CD4-positive, alpha-beta T cell (primary cell): ENCODE results near the gene SLC24A4. TPM values are rescaled to one million over a fixed set of nuclear protein-coding genes. Genes with fewer than 3 reads are reported as not detected.

Source experiments
- ATAC-seq: fragments of 200-7000 bp; cut with Tn5 transposase; one replicate; pipeline ENCODE4 v1.10.0; 2022; ENCODE audit warnings: mild to moderate bottlenecking; ENCODE audit not compliant: poor library complexity
- CTCF ChIA-PET: fragments of 350-600 bp; sonication (Branson Sonifier 250); formaldehyde crosslinking; loops from one replicate; lab custom pipeline; 2021; ENCODE audit warnings: antibody characterized with exemption, inconsistent platforms; lab: Charles Lee
- POLR2A ChIA-PET: fragments of 350-600 bp; sonication (Branson Sonifier 250); formaldehyde crosslinking; loops from one replicate; lab custom pipeline; 2021; ENCODE audit warnings: antibody characterized with exemption, inconsistent platforms; lab: Charles Lee
- DNase-seq, 14 experiments: peaks; one replicate each; pipeline ENCODE4 v3.0.0-alpha.2; 2013 to 2020; ENCODE audit warnings: mixed read lengths in 2 of 14
- H3K27ac ChIP-seq, 2 donors: one replicate each; pipeline versions ENCODE4 v1.5.1 to v1.7.0; 2013; ENCODE audit warnings: low read length in 2 of 2, low read depth in 1 of 2, mild to moderate bottlenecking in 1 of 2
- H3K27me3 ChIP-seq, 2 experiments: 1 replicate in 1 of 2; 2 replicates in 1 of 2; pipeline versions ENCODE4 v1.6.1 to v1.7.0; 2013; ENCODE audit warnings: low read length in 2 of 2, control low read depth in 1 of 2, mild to moderate bottlenecking in 1 of 2, moderate library complexity in 1 of 2; ENCODE audit not compliant: insufficient read depth in 2 of 2, control insufficient read depth in 1 of 2
- H3K36me3 ChIP-seq: one replicate; pipeline ENCODE4 v1.6.1; 2013; ENCODE audit warnings: low read length, control low read depth; ENCODE audit not compliant: insufficient read depth
- H3K4me1 ChIP-seq: one replicate; pipeline ENCODE4 v1.6.1; 2013; ENCODE audit warnings: low read length, control low read depth; ENCODE audit not compliant: insufficient read depth
- H3K4me3 ChIP-seq: one replicate; pipeline ENCODE4 v1.5.1; 2013; ENCODE audit warnings: mild to moderate bottlenecking, low read length, moderate library complexity
- H3K9me3 ChIP-seq, 2 experiments: 1 replicate in 1 of 2; 2 replicates in 1 of 2; pipeline versions ENCODE4 v1.6.1 to v1.7.0; 2013; ENCODE audit warnings: low read length in 2 of 2, mild to moderate bottlenecking in 2 of 2, control low read depth in 1 of 2, moderate library complexity in 1 of 2; ENCODE audit not compliant: control insufficient read depth in 1 of 2, insufficient read depth in 1 of 2
- H3K27ac Mint-ChIP-seq: one replicate; pipeline ENCODE4 v1.8.0; 2020; ENCODE audit warnings: mixed read lengths
- H3K27me3 Mint-ChIP-seq: one replicate; pipeline ENCODE4 v1.8.0; 2021; ENCODE audit warnings: mixed read lengths
- H3K36me3 Mint-ChIP-seq: one replicate; pipeline ENCODE4 v1.8.0; 2021; ENCODE audit warnings: low read depth, mixed read lengths
- H3K4me1 Mint-ChIP-seq: one replicate; pipeline ENCODE4 v1.8.0; 2021; ENCODE audit warnings: low read depth, mixed read lengths
- H3K4me3 Mint-ChIP-seq: one replicate; pipeline ENCODE4 v1.8.0; 2020; ENCODE audit warnings: mild to moderate bottlenecking, mixed read lengths
- H3K9me3 Mint-ChIP-seq: one replicate; pipeline ENCODE4 v1.8.0; 2020; ENCODE audit warnings: mixed read lengths
- intact Hi-C, 2 experiments: fragments of 100-400 bp; cut with DNase I in 1 of 2; cut with micrococcal nuclease in 1 of 2; formaldehyde crosslinking; loops; one replicate each; pipeline versions ENCODE4 v1.15.1 to v1.9.0; 2023 to 2025; cut with DNase I, micrococcal nuclease
- total RNA-seq, 174 experiments: library from RNA in 2 of 174; stranded (reverse) in 2 of 174; gene quantifications; one replicate each; pipeline ENCODE4 v1.2.3 and lab custom pipeline; 2021 to 2026
- TF ChIP-seq, protein P1 (sequence below): fragments of 200-600 bp; IDR thresholded peaks from one replicate; pipeline ENCODE4 v1.8.0; 2022; ENCODE audit warnings: antibody characterized with exemption, mild to moderate bottlenecking

SLC24A4 gene
- total RNA-seq, 2 experiments from 2014 or later, result 0.11 to 0.19 TPM

DNA sequence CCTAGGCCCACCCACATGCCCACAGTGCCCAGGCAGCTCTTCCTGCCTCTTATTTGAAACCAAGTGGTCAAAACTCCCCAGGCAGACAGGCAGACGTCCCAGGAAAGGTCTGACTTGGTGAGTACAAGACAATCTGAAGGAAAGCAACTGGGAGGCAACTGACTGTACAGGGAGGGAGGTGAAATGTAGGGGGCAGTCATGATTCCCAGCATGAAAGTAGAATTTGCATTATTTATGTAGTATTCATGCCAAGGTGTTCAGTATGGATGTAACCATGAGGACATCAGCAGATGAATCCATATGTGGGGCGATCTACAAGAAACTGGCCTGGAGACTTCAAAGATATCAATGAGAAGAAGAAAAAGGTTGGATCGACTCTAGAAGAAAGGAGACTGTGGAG lies 46.1 kb downstream of the SLC24A4 start:
- Mint-ChIP-seq H3K9me3 (no peaks in the 10 kb centered on the region), H3K36me3 (no peaks in the 10 kb centered on the region), H3K27me3 (peaks cover 7% of the 10 kb centered on the region), H3K27ac (no peak overlapping the region), H3K4me1 (no peaks in the 10 kb centered on the region), H3K4me3 (no peak overlapping the region)
- Histone ChIP-seq H3K9me3 (peaks cover 0 to 6% of the 10 kb centered on the region in 2 experiments), H3K27me3 (peaks cover 0 to 7% of the 10 kb centered on the region in 2 experiments), H3K36me3 (no peaks in the 10 kb centered on the region), H3K4me1 (no peaks in the 10 kb centered on the region), H3K27ac (no peak overlapping the region), H3K4me3 (no peak overlapping the region)
- intact Hi-C loops, result no loop called here
- ChIA-PET CTCF (no interaction called here), POLR2A (no interaction called here)
- no peak for DNase-seq
- TF ChIP-seq, protein P1, sequence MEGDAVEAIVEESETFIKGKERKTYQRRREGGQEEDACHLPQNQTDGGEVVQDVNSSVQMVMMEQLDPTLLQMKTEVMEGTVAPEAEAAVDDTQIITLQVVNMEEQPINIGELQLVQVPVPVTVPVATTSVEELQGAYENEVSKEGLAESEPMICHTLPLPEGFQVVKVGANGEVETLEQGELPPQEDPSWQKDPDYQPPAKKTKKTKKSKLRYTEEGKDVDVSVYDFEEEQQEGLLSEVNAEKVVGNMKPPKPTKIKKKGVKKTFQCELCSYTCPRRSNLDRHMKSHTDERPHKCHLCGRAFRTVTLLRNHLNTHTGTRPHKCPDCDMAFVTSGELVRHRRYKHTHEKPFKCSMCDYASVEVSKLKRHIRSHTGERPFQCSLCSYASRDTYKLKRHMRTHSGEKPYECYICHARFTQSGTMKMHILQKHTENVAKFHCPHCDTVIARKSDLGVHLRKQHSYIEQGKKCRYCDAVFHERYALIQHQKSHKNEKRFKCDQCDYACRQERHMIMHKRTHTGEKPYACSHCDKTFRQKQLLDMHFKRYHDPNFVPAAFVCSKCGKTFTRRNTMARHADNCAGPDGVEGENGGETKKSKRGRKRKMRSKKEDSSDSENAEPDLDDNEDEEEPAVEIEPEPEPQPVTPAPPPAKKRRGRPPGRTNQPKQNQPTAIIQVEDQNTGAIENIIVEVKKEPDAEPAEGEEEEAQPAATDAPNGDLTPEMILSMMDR, result no peak
- ATAC-seq, result no peak

DNA sequence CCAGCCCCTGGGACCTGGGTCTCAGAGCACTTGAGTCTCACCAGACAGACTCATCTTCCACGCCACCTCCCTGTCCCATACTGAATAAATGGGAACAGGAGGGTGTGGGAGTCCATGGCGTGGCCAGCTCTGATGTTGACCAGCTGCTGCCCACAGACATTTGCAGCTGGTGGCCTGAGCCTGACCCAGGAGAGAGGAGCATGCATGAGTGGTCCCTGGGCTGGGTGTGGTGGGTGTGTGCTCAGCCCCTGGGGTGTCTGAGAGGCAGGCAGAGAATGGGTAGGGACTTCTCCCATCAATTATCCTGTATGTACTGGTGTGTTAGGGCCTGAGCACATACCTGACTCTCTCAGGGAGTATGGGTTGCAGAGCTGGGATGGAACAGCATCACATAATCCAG lies 49.3 kb downstream of the SLC24A4 start:
- TF ChIP-seq, protein P1, result no peak
- H3K4me3 ChIP-seq, result no peak overlapping the region
- DNase-seq (no peak), ATAC-seq (no peak)
- ChIA-PET CTCF (no interaction called here), POLR2A (no interaction called here)
- no peaks in the 10 kb centered on the region for H3K4me1 ChIP-seq
- Mint-ChIP-seq H3K9me3 (no peaks in the 10 kb centered on the region), H3K27ac (no peak overlapping the region), H3K4me1 (no peaks in the 10 kb centered on the region), H3K36me3 (no peaks in the 10 kb centered on the region), H3K27me3 (no peaks in the 10 kb centered on the region), H3K4me3 (no peak overlapping the region)
- no peaks in the 10 kb centered on the region for H3K36me3 ChIP-seq
- no peaks in the 10 kb centered on the region for H3K27me3 ChIP-seq
- peaks cover 0 to 6% of the 10 kb centered on the region in 2 experiments for H3K9me3 ChIP-seq
- intact Hi-C loops, result no loop called here
- H3K27ac ChIP-seq, result no peak overlapping the region

DNA sequence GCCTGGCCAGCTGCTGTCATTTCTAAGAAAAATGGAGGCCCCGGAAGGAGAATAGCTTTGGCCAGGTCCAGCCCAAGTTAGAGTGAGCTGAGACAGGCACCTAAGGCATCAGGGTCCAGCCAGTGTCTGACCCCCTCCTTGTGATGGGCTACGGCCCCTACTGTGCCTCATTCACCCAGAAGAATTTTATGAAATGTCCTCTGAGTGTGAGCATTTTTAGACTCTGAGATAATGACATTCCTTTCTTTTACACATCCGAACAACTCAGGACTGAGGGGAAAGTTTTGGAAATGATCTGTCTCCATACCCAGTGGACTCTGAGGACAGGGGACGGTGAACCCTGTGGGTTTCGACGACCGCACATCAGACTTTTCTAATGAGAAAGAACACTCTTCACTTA lies 50.4 kb downstream of the SLC24A4 start:
- POLR2A ChIA-PET, result no interaction called here
- DNase-seq (no peak), ATAC-seq (no peak)
- Mint-ChIP-seq H3K27ac (no peak overlapping the region), H3K27me3 (no peaks in the 10 kb centered on the region), H3K4me1 (no peaks in the 10 kb centered on the region), H3K9me3 (no peaks in the 10 kb centered on the region), H3K36me3 (no peaks in the 10 kb centered on the region), H3K4me3 (no peak overlapping the region)
- CTCF ChIA-PET, result no interaction called here
- H3K27me3 ChIP-seq, result no peaks in the 10 kb centered on the region
- no peak overlapping the region for H3K4me3 ChIP-seq
- H3K9me3 ChIP-seq, result peaks cover 0 to 6% of the 10 kb centered on the region in 2 experiments
- intact Hi-C loops, result no loop called here
- H3K27ac ChIP-seq, result no peak overlapping the region
- H3K36me3 ChIP-seq, result no peaks in the 10 kb centered on the region
- TF ChIP-seq, protein P1, result no peak
- no peaks in the 10 kb centered on the region for H3K4me1 ChIP-seq
